B cell (primary cell): ENCODE data around the gene RTP1. TPM values are rescaled to one million over a fixed set of nuclear protein-coding genes. Genes with fewer than 3 reads are reported as not detected.

Experiments
- polyA plus RNA-seq: library from polyadenylated mRNA; depleted of rRNA; stranded (reverse); fragments of >200 nt; gene quantifications from 2 replicates; pipeline ENCODE4 v1.2.3, GENCODE V29; 2012
- total RNA-seq, 2 donors: library from RNA; stranded (reverse); fragments of 120-200 nt in 1 of 2; gene quantifications; 1 replicate in 1 of 2; 2 replicates in 1 of 2; pipeline versions ENCODE4 v1.2.3 to v1.2.4, GENCODE V29; 2013 to 2022

The RTP1 gene
- total and polyA plus RNA-seq, 2 donors (not counting 1 experiment from before 2014, with no cell fraction given), result not detected

Other genes with a start within 250 kb of the RTP1 start
- gene RPL39L, start 58.0 kb upstream of the RTP1 start, total RNA-seq, result 2.0 and 3.1 TPM in 2 replicates
- gene RPL39L, start 58.0 kb upstream of the RTP1 start, polyA plus RNA-seq, result 4.4 and 4.5 TPM in 2 replicates
- gene MASP1, start 94.3 kb downstream of the RTP1 start, total RNA-seq, result not detected in 2 replicates
- gene MASP1, start 94.3 kb downstream of the RTP1 start, polyA plus RNA-seq, result not detected in 2 replicates
- 6.7 and 8.2 TPM in 2 replicates for gene RTP4, start 170.9 kb downstream of the RTP1 start, total RNA-seq
- gene RTP4, start 170.9 kb downstream of the RTP1 start, polyA plus RNA-seq, result 1.0 and 1.2 TPM in 2 replicates